HEK293T (cell line): ENCODE results near the gene FBN2.

Experiments used
- FOXM1 ChIP-seq: fragments of 450-650 bp; IDR thresholded peaks from 2 replicates; pipeline ENCODE4 v1.6.1; 2017; ENCODE audit warnings: mild to moderate bottlenecking, borderline replicate concordance
- NFRKB ChIP-seq: fragments of 450-650 bp; IDR thresholded peaks from 2 replicates; pipeline ENCODE4 v1.6.1; 2016; ENCODE audit warnings: mild to moderate bottlenecking, moderate library complexity
- SP1 ChIP-seq: fragments of 450-650 bp; IDR thresholded peaks from 2 replicates; pipeline ENCODE4 v1.6.1; 2017

DNA sequence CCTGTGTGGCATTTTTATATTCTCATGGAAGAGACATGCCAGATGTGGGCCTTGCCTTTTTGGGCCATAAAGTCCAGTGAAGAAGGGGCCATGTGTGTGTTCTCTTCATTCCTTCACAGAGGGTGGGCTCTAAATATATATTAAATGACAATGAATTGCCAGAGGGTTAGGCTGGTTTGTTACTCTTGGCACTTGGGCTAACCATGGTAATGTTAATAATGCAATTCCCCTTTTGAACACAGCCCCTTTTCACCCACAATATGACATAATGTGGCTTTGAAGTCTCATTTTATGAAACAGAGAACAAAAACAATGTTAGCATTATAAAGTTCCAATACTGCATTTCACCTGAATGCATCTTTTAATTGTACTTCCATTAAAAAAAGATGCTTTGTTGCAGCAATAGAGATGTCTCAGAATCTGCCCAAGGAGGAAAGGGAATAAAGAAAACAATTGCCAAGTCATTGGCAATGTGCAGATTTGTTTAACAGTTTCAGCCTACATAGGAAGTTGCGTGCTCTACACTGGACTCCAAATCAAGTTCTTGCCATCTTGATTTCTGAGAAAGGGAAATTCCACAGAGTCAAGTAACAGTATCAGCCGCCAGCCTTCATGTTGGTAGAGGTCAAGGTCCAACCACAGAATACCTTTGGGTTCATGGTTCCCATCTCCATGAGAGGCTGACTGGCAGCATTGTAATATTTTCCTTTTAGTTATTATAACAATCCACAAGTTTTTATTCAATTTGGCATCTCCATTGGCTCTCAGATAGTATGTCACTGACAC lies 312.6 kb downstream of the FBN2 start:
- TF ChIP-seq FOXM1 (no peak), SP1 (no peak), NFRKB (no peak)
